Stimulated activated CD4-positive, alpha-beta T cell treated with anti-CD3 and anti-CD28 coated beads, Interleukin-1b, Interleukin-23, amount 100 ng/mL, for 48 hours (primary cell): ENCODE data around the gene AGMO.

Experiments used
- DNase-seq: peaks from one replicate; pipeline ENCODE4 v3.0.0-alpha.2; 2020

AGMO gene

GRCh38 chr7:15378494-15379145, 183.2 kb downstream of the AGMO start:
- no peak for DNase-seq

GRCh38 chr7:15376600-15376999, 185.2 kb downstream of the AGMO start:
- no peak for DNase-seq

- DNase-seq: no peak
Measured at GRCh38 chr7:15370441-15370840, 191.4 kb downstream of the AGMO start.

GRCh38 chr7:15368653-15369052, 193.2 kb downstream of the AGMO start:
- DNase-seq: no peak

GRCh38 chr7:15367897-15368296, 193.9 kb downstream of the AGMO start:
- DNase-seq: no peak

- no peak for DNase-seq
Measured at GRCh38 chr7:15358112-15358511, 203.7 kb downstream of the AGMO start.

GRCh38 chr7:15352421-15353206, 209.2 kb downstream of the AGMO start:
- DNase-seq: no peak

GRCh38 chr7:15345216-15345615, 216.6 kb downstream of the AGMO start:
- no peak for DNase-seq

- no peak for DNase-seq
Measured at GRCh38 chr7:15341817-15342216, 220.0 kb downstream of the AGMO start.

- no peak for DNase-seq
Measured at GRCh38 chr7:15336146-15336545, 225.7 kb downstream of the AGMO start.

GRCh38 chr7:15335390-15335789, 226.4 kb downstream of the AGMO start:
- DNase-seq: no peak

GRCh38 chr7:15334536-15335263, 227.1 kb downstream of the AGMO start:
- no peak for DNase-seq

- no peak for DNase-seq
Measured at GRCh38 chr7:15332956-15333355, 228.9 kb downstream of the AGMO start.

- DNase-seq: no peak
Measured at GRCh38 chr7:15330943-15331342, 230.9 kb downstream of the AGMO start.

GRCh38 chr7:15327001-15327400, 234.8 kb downstream of the AGMO start:
- no peak for DNase-seq

- no peak for DNase-seq
Measured at GRCh38 chr7:15326044-15326644, 235.7 kb downstream of the AGMO start.

GRCh38 chr7:15323550-15323949, 238.3 kb downstream of the AGMO start:
- DNase-seq: no peak

- no peak for DNase-seq
Measured at GRCh38 chr7:15317215-15317614, 244.6 kb downstream of the AGMO start.

GRCh38 chr7:15315678-15316077, 246.1 kb downstream of the AGMO start:
- no peak for DNase-seq

- DNase-seq: no peak
Measured at GRCh38 chr7:15314922-15315321, 246.9 kb downstream of the AGMO start.

- no peak for DNase-seq
Measured at GRCh38 chr7:15313361-15313760, 248.5 kb downstream of the AGMO start.

- no peak for DNase-seq
Measured at GRCh38 chr7:15309872-15310271, 251.9 kb downstream of the AGMO start.

GRCh38 chr7:15308821-15309220, 253.0 kb downstream of the AGMO start:
- DNase-seq: no peak

- no peak for DNase-seq
Measured at GRCh38 chr7:15306296-15306695, 255.5 kb downstream of the AGMO start.
